Measurements from ENCODE around the gene TMSB4X.

Gene TMSB4X

DNA sequence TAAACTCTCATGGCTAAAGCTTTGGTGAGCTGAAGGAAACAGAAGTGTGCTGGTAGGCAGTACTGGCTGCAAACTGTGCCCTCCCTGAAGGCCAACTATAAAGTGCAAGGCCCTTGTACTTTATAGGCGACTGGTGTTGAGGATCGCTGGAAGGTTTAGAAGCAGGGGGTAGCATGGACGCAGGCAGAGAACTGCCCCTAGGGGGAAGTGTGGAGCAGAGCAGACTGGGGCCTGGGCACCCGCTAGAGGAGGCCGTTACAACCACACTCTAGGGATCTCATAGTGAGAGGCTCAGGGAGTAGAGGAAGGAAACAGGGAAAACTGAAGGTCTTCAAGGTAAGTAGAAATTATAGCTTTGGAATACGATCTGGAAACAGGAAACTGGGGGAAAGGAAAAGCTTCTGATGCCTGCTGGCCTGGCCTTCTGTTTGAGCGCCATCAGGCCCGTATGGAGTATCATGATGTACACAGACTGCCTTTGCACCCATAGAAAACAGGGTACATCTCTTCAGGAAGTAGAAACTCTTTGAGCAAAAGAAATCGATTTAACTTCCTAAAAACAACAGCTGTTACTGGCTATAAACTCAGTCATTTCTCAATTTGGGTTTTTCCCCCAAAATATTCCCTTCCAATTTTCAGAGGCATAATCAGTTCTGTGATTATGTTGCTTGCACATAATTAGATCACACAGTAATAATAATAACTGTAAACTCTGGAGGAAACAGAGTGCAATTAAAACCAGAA lies 23.9 kb upstream of the TMSB4X start:
- TF ChIP-seq, protein P1, sequence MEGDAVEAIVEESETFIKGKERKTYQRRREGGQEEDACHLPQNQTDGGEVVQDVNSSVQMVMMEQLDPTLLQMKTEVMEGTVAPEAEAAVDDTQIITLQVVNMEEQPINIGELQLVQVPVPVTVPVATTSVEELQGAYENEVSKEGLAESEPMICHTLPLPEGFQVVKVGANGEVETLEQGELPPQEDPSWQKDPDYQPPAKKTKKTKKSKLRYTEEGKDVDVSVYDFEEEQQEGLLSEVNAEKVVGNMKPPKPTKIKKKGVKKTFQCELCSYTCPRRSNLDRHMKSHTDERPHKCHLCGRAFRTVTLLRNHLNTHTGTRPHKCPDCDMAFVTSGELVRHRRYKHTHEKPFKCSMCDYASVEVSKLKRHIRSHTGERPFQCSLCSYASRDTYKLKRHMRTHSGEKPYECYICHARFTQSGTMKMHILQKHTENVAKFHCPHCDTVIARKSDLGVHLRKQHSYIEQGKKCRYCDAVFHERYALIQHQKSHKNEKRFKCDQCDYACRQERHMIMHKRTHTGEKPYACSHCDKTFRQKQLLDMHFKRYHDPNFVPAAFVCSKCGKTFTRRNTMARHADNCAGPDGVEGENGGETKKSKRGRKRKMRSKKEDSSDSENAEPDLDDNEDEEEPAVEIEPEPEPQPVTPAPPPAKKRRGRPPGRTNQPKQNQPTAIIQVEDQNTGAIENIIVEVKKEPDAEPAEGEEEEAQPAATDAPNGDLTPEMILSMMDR (IDR thresholded peaks at IDR 0.05) = no peak

DNA sequence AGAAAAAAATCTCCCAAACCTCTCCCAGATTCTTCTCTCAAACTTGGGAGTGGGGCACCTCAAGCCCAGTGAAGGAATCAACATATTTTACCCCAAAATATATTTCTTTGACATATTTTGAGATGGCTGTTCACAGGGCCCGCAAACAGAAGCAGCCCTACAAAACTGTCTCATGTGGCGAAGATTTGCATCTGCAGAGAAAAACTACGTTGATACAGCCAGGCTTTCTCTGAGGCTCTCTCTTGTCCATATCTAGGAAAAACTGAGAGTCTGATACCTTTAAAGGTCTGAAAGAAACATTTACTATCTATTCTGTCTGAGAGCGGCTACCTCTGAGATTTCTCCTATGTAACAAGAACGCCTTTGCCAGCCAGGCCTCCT lies 23.3 kb upstream of the TMSB4X start:
- TF ChIP-seq, protein P1 (IDR thresholded peaks at IDR 0.05) = no peak

DNA sequence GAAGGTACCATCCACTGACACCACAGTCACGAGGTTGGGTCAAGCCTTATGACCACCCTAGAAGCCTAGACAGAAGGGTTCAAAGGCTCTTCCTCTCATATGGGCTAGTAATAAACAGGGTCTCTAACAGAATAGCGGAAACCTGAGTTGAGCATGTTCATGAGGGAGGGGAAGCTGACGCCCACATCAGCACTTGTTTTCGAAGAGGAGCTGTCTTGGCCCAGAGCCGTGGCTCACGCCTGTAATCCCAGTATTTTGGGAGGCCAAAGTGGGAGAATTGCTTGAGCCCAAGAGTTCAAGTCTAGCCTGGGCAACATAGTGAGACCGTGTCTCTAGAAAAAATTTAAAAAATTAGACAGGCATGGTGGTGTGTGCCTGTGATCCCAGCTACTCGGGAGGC lies 21.5 kb upstream of the TMSB4X start:
- TF ChIP-seq, protein P1 (IDR thresholded peaks at IDR 0.05) = no peak

DNA sequence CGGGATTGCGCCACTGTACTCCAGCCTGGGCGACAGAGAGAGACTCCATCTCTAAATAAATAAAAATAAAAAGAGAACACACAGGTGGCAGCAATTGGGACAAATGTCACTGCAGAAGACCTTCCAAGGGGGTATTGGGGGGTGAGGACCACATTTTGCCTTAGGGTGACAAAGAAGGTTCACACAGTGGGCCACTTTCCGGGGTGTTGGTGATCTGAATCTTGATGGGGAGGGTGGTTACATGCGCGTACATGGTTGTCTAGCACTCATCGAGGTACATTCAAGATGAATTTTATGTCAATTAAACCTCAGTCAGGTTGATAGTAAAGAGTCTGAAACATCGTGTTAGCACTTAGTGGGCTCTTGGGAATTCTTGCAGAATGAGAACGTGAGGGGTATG lies 20.5 kb upstream of the TMSB4X start:
- TF ChIP-seq, protein P1 (IDR thresholded peaks at IDR 0.05) = no peak

DNA sequence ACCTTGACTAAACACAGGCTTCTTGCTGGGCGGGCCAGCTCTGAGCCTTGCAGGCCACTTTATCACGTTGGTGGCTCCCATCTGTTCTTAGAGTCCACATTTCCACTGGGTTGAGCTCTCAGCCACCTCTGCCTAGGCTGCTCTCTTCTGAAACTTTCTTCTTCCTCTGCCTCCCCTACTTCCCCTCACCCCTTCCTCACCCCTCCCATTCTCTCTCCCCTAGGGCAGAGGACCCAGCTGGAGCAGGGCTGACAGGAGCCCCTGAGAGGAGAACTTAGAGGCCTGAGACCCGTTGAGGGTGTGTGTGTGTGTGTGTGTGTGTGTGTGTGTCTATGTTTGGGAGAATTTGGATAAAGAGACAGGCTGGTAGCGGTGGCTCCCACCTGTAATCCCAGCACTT lies 19.9 kb upstream of the TMSB4X start:
- TF ChIP-seq, protein P1 (IDR thresholded peaks at IDR 0.05) = no peak

DNA sequence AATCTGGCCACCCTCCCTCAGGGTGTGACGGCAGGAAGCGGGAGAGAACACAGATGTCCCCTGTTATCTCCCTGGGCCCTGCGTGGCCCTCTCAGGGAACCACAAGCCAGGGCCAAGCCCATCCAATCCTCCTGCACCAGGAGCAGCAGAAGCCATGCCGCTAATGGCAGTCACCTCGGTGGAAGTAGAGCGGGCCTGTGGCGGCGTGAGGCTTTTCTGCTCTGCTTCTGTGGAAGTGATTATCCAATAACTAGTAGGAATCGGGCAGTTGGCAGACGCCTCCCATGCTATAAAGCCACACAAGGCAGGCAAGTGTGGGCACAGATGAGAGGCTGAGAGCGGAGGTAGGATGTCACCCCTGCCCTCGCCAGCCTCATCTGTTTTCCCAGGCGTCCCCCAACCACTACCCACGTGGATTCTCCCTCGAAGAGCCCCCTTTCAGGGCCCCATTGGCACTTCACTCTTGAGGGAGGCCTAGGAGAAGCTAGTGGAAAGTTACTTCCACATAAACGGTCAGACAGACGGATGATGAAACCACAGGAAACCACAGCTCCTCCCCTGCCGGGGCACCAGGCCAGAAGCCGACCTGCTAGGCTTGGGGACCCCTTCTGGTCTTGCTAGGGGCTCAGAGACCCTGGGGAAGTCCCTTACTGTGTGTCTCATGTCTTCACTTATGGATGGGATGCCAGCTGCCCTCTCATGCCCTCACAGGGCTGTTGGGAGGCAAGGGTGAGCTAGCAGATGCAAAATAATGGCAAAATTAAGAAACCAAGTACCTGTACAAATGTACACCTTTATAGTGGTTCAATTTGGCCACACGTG lies 18.8 kb upstream of the TMSB4X start:
- TF ChIP-seq, protein P1 (IDR thresholded peaks at IDR 0.05) = no peak

DNA sequence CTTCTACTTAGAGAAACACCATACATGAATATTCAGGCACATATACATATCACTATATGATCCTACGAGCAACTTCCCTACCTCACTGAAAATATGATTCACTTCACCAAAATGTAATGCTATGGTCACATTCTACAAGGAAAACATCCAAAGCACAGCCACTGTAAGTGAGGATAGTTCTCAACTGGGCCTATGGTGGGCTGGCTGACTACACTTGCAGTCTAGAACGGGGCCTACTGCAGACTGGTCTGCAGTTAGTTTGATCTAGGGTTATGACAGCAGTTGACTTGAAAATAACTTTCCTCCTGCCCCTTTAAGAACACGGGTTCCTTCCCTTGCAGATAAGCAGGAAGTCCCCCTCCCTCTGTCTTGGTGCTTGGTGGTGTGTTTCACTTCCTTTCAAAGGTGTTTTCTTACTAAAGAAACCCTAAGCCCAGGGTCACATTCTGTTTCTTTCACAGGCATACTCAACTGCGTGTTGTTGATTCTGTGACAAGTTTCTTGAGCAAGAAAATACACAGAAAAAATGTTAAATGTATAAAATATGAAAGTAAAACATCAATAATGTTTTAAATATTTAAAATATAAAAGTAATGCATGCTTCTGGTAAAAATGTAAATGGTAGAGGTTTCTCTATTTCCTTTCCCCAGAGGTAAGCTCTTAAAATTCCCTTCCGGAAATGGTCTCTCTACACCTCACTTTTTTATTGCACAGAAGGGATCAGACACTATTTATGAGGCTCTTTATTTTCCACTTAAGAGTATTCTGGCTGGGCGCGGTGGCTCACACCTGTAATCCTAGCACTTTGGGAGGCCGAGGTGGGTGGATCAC lies 18.0 kb upstream of the TMSB4X start:
- TF ChIP-seq, protein P1 (IDR thresholded peaks at IDR 0.05) = no peak
